WTC11 (cell line): ENCODE data around the gene CACNA1B. TPM values are rescaled to one million over a fixed set of nuclear protein-coding genes. Genes with fewer than 3 reads are reported as not detected.

Experiments used
- ATAC-seq: fragments of 200-7000 bp; cut with Tn5 transposase; 2 replicates; pipeline ENCODE4 v1.10.0; 2021; ENCODE audit warnings: mild to moderate bottlenecking, moderate library complexity
- CTCF ChIA-PET: fragments of 300-600 bp; sonication (Branson Sonifier 250); formaldehyde crosslinking; loops from one replicate; lab custom pipeline; 2021; ENCODE audit warnings: antibody characterized with exemption; lab: Charles Lee
- POLR2A ChIA-PET: fragments of 350-600 bp; sonication (Branson Sonifier 250); formaldehyde crosslinking; loops from one replicate; lab custom pipeline; 2021; ENCODE audit warnings: antibody characterized with exemption; lab: Charles Lee
- DNase-seq: peaks from one replicate; pipeline ENCODE4 v3.0.0; 2021; ENCODE audit warnings: low spot score
- H3K27ac Mint-ChIP-seq: 2 replicates; pipeline ENCODE4 v1.8.0; 2021; ENCODE audit warnings: mixed read lengths
- H3K27me3 Mint-ChIP-seq: 2 replicates; pipeline ENCODE4 v1.8.0; 2021; ENCODE audit warnings: low read depth, mild to moderate bottlenecking, moderate library complexity, mixed read lengths
- H3K36me3 Mint-ChIP-seq: 2 replicates; pipeline ENCODE4 v1.8.0; 2021; ENCODE audit warnings: mixed read lengths
- H3K4me1 Mint-ChIP-seq: 2 replicates; pipeline ENCODE4 v1.8.0; 2022; ENCODE audit warnings: mixed read lengths
- H3K4me3 Mint-ChIP-seq: 2 replicates; pipeline ENCODE4 v1.8.0; 2021; ENCODE audit warnings: mild to moderate bottlenecking, moderate library complexity, mixed read lengths
- H3K9me3 Mint-ChIP-seq: 2 replicates; pipeline ENCODE4 v1.8.0; 2021; ENCODE audit warnings: mixed read lengths
- FOXJ3 ChIP-seq: sonication (generic); formaldehyde crosslinking; IDR thresholded peaks from 2 replicates; pipeline ENCODE4 v1.9.0; 2021; ENCODE audit warnings: missing genetic modification reagents, mild to moderate bottlenecking, borderline replicate concordance
- FOXK1 ChIP-seq: sonication (generic); formaldehyde crosslinking; IDR thresholded peaks from 2 replicates; pipeline ENCODE4 v1.8.0; 2022; ENCODE audit warnings: mild to moderate bottlenecking, moderate library complexity, missing genetic modification reagents
- KAT7 ChIP-seq: sonication (generic); formaldehyde crosslinking; IDR thresholded peaks from 2 replicates; pipeline ENCODE4 v1.8.1; 2023; ENCODE audit warnings: missing genetic modification reagents, mild to moderate bottlenecking, borderline replicate concordance
- NR2C2 ChIP-seq: sonication (generic); formaldehyde crosslinking; IDR thresholded peaks from 2 replicates; pipeline ENCODE4 v1.8.0; 2022; ENCODE audit warnings: mild to moderate bottlenecking, missing genetic modification reagents
- NR3C1 ChIP-seq: sonication (generic); formaldehyde crosslinking; conservative IDR thresholded peaks from 2 replicates; pipeline ENCODE4 v1.8.1; 2023; ENCODE audit warnings: low read depth, mild to moderate bottlenecking, missing genetic modification reagents
- OVOL2 ChIP-seq: fragments of 250-450 bp; sonication (Bioruptor Pico); IDR thresholded peaks from 2 replicates; pipeline ENCODE4 v1.9.0; 2021; ENCODE audit warnings: mild to moderate bottlenecking, borderline replicate concordance
- SP1 ChIP-seq: sonication (generic); formaldehyde crosslinking; conservative IDR thresholded peaks from 2 replicates; pipeline ENCODE4 v1.8.1; 2022; ENCODE audit warnings: missing genetic modification reagents
- TEAD1 ChIP-seq: sonication (generic); formaldehyde crosslinking; IDR thresholded peaks from 2 replicates; pipeline ENCODE4 v1.8.0; 2022; ENCODE audit warnings: mild to moderate bottlenecking, missing genetic modification reagents
- total RNA-seq: library from RNA; stranded (reverse); gene quantifications from 3 replicates; pipeline ENCODE4 v1.2.3, GENCODE V29; 2021
- TF ChIP-seq, protein P1 (sequence below): fragments of 200-600 bp; IDR thresholded peaks from 2 replicates; pipeline ENCODE4 v1.8.0; 2022; ENCODE audit warnings: antibody characterized with exemption
- TF ChIP-seq, protein P2 (sequence below): sonication (generic); formaldehyde crosslinking; IDR thresholded peaks from 2 replicates; pipeline ENCODE4 v1.8.1; 2023; ENCODE audit warnings: mild to moderate bottlenecking, missing genetic modification reagents, moderate library complexity
- TF ChIP-seq, protein P3 (sequence below): sonication (generic); formaldehyde crosslinking; IDR thresholded peaks from 2 replicates; pipeline ENCODE4 v1.8.1; 2022; ENCODE audit warnings: mild to moderate bottlenecking, missing genetic modification reagents, moderate library complexity, borderline replicate concordance
- TF ChIP-seq, protein P4 (sequence below): sonication (generic); formaldehyde crosslinking; IDR thresholded peaks from 2 replicates; pipeline ENCODE4 v1.8.1; 2023; ENCODE audit warnings: mild to moderate bottlenecking, moderate library complexity, missing genetic modification reagents
- TF ChIP-seq, protein P5 (sequence below): sonication (generic); formaldehyde crosslinking; IDR thresholded peaks from 2 replicates; pipeline ENCODE4 v1.8.0; 2022; ENCODE audit warnings: mild to moderate bottlenecking, missing genetic modification reagents
- TF ChIP-seq, protein P6 (sequence below): sonication (generic); formaldehyde crosslinking; IDR thresholded peaks from 2 replicates; pipeline ENCODE4 v1.8.1; 2023; ENCODE audit warnings: mild to moderate bottlenecking, missing genetic modification reagents, moderate library complexity
- TF ChIP-seq, protein P7 (sequence below): fragments of 250-450 bp; sonication (Bioruptor Pico); IDR thresholded peaks from 2 replicates; pipeline ENCODE4 v1.9.0; 2021; ENCODE audit warnings: mild to moderate bottlenecking, borderline replicate concordance

CACNA1B gene
- total RNA-seq, 1 experiment from 2014 or later = 8.4 TPM

DNA sequence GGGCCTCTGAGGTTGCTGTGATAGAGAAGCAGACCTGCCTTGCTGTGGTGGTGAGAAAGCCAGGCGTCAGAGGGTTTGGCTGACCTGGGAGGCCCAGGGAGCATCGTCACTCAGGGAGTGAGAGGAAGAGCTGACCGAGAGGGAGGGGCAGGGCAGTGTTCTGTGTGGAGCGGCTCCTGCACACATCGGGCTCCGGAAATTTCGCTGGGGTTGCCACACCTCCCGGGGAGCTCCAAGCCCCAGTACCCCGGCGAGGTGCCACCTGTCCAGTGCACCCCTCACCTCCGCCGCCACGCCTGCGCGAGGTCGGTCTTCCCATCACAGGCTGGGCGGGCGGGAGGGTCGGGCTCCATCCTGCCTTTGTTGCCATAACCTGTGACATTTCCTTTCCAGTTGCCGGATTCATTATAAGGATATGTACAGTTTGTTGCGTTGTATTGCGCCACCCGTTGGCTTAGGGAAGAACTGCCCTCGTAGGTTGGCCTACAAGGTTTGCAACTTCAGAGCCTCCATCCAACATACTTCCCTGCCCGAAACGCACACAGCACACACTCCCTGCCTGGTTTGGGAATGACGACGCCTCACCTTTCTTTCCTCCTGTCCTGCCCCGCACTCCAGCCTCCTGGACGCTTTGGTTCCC lies 223.2 kb downstream of the CACNA1B start:
- Mint-ChIP-seq H3K4me1 (no peaks in the 10 kb centered on the region), H3K9me3 (peaks cover 2% of the 10 kb centered on the region), H3K27me3 (no peaks in the 10 kb centered on the region), H3K27ac (no peak overlapping the region), H3K4me3 (no peak overlapping the region), H3K36me3 (peaks cover 10% of the 10 kb centered on the region)
- ATAC-seq (peak; percentile 66), DNase-seq (peak; percentile 53)
- CTCF ChIA-PET = interaction anchor here (0.5 to 2.4 kb wide), 12 partner anchors 28 to 624 kb away, joined by 3 to 7 read pairs (median 4); no protein-coding TSS in a partner anchor
- POLR2A ChIA-PET = no interaction called here
- TF ChIP-seq, protein P1, sequence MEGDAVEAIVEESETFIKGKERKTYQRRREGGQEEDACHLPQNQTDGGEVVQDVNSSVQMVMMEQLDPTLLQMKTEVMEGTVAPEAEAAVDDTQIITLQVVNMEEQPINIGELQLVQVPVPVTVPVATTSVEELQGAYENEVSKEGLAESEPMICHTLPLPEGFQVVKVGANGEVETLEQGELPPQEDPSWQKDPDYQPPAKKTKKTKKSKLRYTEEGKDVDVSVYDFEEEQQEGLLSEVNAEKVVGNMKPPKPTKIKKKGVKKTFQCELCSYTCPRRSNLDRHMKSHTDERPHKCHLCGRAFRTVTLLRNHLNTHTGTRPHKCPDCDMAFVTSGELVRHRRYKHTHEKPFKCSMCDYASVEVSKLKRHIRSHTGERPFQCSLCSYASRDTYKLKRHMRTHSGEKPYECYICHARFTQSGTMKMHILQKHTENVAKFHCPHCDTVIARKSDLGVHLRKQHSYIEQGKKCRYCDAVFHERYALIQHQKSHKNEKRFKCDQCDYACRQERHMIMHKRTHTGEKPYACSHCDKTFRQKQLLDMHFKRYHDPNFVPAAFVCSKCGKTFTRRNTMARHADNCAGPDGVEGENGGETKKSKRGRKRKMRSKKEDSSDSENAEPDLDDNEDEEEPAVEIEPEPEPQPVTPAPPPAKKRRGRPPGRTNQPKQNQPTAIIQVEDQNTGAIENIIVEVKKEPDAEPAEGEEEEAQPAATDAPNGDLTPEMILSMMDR = peak; percentile 65
- TF ChIP-seq, protein P2, sequence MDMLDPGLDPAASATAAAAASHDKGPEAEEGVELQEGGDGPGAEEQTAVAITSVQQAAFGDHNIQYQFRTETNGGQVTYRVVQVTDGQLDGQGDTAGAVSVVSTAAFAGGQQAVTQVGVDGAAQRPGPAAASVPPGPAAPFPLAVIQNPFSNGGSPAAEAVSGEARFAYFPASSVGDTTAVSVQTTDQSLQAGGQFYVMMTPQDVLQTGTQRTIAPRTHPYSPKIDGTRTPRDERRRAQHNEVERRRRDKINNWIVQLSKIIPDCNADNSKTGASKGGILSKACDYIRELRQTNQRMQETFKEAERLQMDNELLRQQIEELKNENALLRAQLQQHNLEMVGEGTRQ (CRISPR knock-in tag) = no peak

DNA sequence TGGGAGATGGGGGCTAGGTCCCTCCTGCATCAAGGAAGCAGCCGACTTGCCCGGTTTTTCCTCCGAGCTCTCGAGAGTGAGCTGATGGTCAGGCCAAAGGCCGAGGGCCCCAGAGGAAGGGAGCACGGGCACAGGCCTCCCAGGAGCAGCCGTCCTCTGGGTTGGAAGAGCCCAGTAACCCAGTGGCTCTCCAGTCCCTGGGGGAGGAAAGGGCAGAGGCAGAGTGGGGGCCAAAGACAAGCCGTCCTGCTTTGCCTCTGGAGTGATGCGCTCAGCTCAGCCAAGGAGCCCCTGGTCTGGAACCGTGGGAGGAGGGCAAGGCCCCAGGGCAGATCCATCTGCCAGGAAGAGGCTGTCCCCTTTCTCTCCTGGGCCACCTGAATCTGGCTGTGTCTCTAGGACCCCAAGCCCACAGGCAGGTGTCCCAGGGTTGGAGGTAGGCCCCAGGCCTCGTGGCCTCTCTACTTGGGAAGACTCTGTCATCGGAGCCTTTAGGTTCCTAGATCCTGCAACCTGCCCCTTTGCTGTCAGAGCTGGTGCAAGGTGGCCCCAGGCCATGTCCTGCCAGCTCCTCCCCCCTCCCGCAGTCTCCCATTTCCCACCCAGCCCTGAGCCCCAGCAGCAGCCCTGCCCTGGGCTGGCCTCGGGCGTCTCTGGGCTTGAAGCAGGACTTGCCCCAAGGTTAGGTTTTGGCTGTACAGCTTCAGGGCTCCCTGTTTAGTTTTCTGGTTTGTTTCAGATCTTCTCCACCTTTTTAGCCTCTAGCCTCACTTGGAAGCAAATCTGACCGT lies 224.1 kb downstream of the CACNA1B start:
- peaks cover 4% of the 10 kb centered on the region for H3K36me3 Mint-ChIP-seq
- no peak overlapping the region for H3K4me3 Mint-ChIP-seq
- no peak for ATAC-seq
- H3K27me3 Mint-ChIP-seq = no peaks in the 10 kb centered on the region
- TF ChIP-seq, protein P3, sequence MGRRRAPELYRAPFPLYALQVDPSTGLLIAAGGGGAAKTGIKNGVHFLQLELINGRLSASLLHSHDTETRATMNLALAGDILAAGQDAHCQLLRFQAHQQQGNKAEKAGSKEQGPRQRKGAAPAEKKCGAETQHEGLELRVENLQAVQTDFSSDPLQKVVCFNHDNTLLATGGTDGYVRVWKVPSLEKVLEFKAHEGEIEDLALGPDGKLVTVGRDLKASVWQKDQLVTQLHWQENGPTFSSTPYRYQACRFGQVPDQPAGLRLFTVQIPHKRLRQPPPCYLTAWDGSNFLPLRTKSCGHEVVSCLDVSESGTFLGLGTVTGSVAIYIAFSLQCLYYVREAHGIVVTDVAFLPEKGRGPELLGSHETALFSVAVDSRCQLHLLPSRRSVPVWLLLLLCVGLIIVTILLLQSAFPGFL (CRISPR knock-in tag) = no peak
- TF ChIP-seq, protein P4, sequence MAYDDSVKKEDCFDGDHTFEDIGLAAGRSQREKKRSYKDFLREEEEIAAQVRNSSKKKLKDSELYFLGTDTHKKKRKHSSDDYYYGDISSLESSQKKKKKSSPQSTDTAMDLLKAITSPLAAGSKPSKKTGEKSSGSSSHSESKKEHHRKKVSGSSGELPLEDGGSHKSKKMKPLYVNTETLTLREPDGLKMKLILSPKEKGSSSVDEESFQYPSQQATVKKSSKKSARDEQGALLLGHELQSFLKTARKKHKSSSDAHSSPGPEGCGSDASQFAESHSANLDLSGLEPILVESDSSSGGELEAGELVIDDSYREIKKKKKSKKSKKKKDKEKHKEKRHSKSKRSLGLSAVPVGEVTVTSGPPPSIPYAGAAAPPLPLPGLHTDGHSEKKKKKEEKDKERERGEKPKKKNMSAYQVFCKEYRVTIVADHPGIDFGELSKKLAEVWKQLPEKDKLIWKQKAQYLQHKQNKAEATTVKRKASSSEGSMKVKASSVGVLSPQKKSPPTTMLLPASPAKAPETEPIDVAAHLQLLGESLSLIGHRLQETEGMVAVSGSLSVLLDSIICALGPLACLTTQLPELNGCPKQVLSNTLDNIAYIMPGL (CRISPR knock-in tag) = 0 out of 2 replicates have a peak, but pooled peaks have one; percentile 5
- TF ChIP-seq FOXK1 (CRISPR knock-in tag) = no peak
- TF ChIP-seq, protein P5, sequence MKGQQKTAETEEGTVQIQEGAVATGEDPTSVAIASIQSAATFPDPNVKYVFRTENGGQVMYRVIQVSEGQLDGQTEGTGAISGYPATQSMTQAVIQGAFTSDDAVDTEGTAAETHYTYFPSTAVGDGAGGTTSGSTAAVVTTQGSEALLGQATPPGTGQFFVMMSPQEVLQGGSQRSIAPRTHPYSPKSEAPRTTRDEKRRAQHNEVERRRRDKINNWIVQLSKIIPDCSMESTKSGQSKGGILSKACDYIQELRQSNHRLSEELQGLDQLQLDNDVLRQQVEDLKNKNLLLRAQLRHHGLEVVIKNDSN = no peak
- TF ChIP-seq NR2C2 (CRISPR knock-in tag) = no peak
- DNase-seq = peak; percentile 8
- CTCF ChIA-PET = interaction anchor here (1.2 to 2.4 kb wide), 6 partner anchors 29 to 194 kb away, joined by 3 to 7 read pairs (median 6); no protein-coding TSS in a partner anchor
- H3K9me3 Mint-ChIP-seq = no peaks in the 10 kb centered on the region
- POLR2A ChIA-PET = no interaction called here
- no peaks in the 10 kb centered on the region for H3K4me1 Mint-ChIP-seq
- H3K27ac Mint-ChIP-seq = no peak overlapping the region

DNA sequence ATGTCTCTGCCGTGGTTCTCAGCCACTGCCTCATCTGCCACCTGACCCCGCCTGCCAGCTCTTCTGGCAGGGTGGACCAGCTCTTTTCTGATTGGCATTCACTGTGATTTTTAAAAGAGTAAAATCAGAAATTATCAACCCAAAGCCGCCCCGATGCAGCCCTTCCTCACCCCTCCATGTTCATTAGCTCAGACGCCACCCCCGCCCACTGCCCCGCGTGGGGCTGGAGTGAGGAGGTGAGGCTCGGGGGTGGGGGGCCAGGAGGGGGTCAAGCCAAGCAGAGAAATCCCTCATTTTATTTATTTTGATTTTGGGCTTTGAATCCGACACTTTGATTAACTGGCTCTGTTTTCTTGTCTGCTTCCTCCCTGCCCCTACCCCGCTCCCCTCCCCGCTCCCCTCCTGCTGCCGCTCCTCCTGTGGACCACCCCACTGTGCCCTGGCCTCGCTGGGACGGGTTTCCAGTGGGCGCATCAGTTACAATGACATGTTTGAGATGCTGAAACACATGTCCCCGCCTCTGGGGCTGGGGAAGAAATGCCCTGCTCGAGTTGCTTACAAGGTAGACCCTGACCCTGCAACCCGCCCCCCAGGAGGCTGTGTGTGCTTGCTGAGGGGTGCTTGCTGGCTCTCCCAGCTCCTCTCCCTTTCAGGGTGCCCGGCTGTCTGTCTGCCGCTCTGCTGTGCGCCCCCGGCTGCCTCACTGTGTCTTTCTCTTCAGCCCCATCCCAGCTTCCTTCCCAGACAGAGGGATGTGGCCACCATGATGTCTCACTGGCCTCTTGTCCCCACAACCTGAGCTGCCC lies 224.9 kb downstream of the CACNA1B start:
- Mint-ChIP-seq H3K9me3 (0 out of 2 replicates have a peak, but pooled peaks cover 2% of the 10 kb centered on the region), H3K4me3 (no peak overlapping the region), H3K27me3 (no peaks in the 10 kb centered on the region), H3K36me3 (0 out of 2 replicates have a peak, but pooled peaks cover 2% of the 10 kb centered on the region), H3K27ac (no peak overlapping the region), H3K4me1 (no peaks in the 10 kb centered on the region)
- ATAC-seq = no peak
- ChIA-PET POLR2A (interaction anchor here (0.6 kb wide), 1 partner anchor 545 kb away, joined by 3 read pairs; no protein-coding TSS in a partner anchor), CTCF (interaction anchor here (0.6 to 2.4 kb wide), 4 partner anchors 29 to 233 kb away, joined by 3 to 7 read pairs (median 4); no protein-coding TSS in a partner anchor)
- DNase-seq = no peak
- TF ChIP-seq FOXJ3 (CRISPR knock-in tag) (no peak), OVOL2 (CRISPR knock-in tag) (no peak), TEAD1 (CRISPR knock-in tag) (no peak), NR2C2 (CRISPR knock-in tag) (no peak), SP1 (CRISPR knock-in tag) (no peak), KAT7 (CRISPR knock-in tag) (no peak), NR3C1 (CRISPR knock-in tag) (no peak)
- TF ChIP-seq, protein P6, sequence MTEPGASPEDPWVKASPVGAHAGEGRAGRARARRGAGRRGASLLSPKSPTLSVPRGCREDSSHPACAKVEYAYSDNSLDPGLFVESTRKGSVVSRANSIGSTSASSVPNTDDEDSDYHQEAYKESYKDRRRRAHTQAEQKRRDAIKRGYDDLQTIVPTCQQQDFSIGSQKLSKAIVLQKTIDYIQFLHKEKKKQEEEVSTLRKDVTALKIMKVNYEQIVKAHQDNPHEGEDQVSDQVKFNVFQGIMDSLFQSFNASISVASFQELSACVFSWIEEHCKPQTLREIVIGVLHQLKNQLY = no peak
- TF ChIP-seq, protein P7, sequence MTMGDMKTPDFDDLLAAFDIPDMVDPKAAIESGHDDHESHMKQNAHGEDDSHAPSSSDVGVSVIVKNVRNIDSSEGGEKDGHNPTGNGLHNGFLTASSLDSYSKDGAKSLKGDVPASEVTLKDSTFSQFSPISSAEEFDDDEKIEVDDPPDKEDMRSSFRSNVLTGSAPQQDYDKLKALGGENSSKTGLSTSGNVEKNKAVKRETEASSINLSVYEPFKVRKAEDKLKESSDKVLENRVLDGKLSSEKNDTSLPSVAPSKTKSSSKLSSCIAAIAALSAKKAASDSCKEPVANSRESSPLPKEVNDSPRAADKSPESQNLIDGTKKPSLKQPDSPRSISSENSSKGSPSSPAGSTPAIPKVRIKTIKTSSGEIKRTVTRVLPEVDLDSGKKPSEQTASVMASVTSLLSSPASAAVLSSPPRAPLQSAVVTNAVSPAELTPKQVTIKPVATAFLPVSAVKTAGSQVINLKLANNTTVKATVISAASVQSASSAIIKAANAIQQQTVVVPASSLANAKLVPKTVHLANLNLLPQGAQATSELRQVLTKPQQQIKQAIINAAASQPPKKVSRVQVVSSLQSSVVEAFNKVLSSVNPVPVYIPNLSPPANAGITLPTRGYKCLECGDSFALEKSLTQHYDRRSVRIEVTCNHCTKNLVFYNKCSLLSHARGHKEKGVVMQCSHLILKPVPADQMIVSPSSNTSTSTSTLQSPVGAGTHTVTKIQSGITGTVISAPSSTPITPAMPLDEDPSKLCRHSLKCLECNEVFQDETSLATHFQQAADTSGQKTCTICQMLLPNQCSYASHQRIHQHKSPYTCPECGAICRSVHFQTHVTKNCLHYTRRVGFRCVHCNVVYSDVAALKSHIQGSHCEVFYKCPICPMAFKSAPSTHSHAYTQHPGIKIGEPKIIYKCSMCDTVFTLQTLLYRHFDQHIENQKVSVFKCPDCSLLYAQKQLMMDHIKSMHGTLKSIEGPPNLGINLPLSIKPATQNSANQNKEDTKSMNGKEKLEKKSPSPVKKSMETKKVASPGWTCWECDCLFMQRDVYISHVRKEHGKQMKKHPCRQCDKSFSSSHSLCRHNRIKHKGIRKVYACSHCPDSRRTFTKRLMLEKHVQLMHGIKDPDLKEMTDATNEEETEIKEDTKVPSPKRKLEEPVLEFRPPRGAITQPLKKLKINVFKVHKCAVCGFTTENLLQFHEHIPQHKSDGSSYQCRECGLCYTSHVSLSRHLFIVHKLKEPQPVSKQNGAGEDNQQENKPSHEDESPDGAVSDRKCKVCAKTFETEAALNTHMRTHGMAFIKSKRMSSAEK (CRISPR knock-in tag) = no peak
